ENCODE data around the gene HAPLN2.
"Not testable (repeated sequence)": the region's sequence is repeated elsewhere in the genome, so short reads cannot be mapped to it uniquely, and the experiment has no call there.

HAPLN2 gene

DNA sequence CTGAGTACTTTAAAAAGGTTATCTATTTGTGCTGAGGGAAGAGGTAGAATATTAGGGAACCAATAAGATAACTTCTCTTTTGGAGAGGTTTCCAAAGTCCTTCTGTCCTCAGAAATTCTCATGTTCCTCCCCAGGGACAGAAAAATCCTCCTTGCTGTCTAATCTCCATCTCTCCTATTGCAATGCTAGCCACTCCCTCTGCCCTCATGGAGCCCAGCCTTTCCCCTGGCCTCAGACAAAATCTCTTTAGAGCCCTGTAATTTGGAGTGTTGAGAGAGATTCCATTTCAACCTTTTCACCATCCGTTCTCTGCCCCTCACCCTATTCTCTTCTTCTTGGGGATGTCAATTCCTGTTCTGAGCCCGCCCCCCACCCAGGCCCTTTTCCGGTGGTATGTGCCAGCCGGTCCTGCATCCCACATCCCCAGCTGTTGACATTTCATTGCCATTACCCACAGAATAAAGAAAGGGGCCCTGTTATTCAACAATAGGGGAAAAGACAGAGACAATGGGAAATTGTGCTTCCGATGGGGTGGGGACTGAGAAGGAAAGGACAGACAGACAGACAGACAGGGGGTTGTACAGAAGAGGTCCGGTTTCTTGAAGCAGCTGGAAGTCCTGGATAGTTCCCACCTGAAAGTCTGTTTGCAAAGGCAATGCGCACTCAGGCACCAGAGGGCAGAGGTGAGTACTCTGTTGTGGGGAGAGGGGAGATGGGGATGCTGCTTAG, at the start of gene HAPLN2:
Gene HAPLN2, plus strand, starts transcription at position 563 of the 729 bp plus-strand sequence. CDS start 4,076 bp downstream, outside the sequence.
- DNase-seq: no peak

DNA sequence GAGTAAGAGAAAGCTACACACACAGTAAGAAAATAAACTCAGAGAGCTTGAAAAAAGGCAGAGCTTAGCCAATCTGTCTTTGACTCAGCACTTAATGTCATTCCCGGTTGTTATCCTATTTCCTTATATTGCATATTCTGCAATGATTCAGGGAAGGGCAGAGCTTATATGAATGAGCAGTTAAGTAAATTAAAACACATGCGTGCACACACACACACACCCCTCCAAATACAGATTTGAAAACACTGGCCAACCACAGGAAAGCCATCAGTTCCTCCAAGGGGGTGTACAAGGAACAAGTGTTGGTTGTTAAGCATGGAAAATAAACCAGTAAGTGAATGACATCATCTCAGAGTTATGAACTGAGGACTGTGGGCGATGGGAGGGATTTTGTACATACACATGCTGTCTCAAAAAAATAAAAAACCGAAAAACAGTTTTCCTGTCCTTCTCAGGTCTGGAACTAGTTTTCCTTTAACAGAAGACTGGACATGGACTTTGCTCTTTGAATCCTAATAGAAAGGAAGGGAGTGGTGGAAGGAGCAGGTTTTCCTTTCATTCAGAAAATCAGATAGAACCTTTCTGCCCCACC, 47.9 kb upstream of the HAPLN2 start:
- no peak for DNase-seq

DNA sequence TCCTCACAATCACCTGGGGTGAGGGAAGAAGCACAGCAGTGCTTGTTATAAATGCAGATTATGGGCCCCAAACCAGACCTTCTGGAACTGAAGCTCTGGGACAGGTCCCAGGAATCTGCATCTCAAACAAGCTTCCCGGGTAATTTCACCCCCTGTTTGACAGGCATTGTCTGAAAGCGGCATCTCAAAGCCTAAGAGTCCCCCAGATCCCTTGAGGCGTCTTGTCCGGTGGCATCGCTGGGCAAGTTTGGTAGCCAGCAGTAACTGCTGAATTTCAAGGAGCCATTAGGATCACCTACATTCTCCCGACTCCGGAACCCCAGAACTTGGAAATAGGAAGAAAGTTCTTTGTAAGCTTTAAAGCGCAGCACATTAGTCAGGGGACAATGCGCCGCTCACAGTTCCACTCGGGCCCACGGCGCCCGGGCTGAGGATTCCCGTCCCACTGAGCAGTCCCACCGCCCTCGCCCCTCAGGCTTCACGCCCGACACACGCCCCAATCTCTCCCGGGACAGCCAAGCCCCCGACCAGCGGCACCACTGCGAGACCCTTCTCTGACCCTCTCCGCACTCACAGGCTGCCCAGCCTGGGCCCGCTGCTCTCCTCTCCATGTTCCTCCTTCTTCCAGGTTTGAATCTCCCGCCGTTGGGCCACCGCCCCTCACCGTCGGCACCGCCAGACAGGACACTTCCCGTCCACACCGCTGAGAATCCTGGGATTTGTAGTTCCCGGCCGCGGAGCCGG, 47.1 kb upstream of the HAPLN2 start, which contains the start of gene IQGAP3:
Gene IQGAP3, minus strand, starts transcription at position 647 of the 744 bp plus-strand sequence. Its CDS starts 36 bp downstream, at position 611.
- DNase-seq: peak; percentile 71 to 86

DNA sequence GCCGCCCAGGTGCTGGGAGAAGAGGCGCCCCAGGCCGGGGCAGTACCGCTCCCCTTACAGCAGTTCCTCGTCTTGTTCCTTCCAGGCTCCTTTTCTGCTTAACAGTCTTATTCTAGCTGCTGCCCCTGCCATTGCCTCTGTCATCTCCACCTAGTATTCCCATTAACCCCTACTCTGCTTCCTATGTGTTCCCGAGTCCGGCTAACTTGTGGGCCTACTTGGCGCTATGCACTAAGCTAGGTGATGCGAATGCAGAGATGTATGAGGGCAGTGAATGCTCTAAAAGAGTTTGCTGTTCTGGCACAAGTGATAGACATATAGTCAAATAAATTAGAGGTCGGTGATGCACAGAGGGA, 46.6 kb upstream of the HAPLN2 start:
- DNase-seq: no peak

- DNase-seq: no peak
These were observed 45.1 kb upstream of the HAPLN2 start for GRCh38 chr1:156574039-156574633.

DNA sequence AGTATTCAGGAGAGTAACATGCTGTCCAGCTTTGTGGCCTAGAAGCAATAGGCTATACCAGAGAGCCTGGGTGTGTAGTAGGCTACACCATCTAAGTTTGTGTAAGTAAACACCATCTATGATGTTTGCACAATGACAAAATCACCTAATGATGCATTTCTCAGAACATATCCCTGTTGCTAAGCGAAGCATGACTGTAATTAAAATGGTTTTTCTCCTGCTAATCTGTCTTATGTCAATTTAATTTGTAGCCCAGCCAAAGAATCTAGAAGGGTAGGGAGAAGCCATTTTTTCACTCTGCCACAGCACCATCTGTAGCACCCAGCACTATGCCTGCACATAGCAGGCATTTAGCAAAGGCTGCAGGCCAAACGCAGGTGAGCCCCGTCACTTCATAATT, 41.7 kb upstream of the HAPLN2 start:
- no peak for DNase-seq

GRCh38 chr1:156578055-156578454, 41.2 kb upstream of the HAPLN2 start:
- no peak for DNase-seq

- DNase-seq: no peak
These were observed 39.7 kb upstream of the HAPLN2 start, which contains the start of gene TTC24 for GRCh38 chr1:156579472-156579871. Gene TTC24, plus strand, starts transcription at chr1:156579723. Its CDS starts 1,642 bp downstream, at chr1:156581365.

- DNase-seq: no peak
These were observed 37.4 kb upstream of the HAPLN2 start for GRCh38 chr1:156581661-156582387.

- DNase-seq: no peak
These were observed 36.7 kb upstream of the HAPLN2 start for GRCh38 chr1:156582388-156583017.

GRCh38 chr1:156583821-156584622, 35.2 kb upstream of the HAPLN2 start:
- DNase-seq: peak; percentile 70 to 86

DNA sequence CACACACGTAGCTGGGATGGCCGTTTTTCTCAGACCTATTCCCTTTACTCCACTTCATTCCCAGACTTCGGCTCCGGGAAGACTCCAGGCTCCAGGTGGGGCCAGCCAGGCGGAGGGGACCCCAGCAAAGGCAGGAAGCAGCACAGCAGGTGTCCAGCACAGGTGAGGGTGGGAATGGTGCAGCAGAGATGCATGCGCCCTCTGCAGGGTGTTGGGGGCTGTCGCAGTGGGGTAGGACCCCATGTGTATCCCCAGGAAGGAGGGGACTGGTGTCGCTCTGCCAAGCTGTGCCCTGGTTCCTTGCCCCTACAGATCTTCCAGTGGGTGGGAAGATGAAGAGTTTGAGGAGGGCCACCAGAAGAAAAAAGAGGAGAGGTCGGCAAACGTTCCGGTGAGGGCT, 34.4 kb upstream of the HAPLN2 start:
- no peak for DNase-seq

DNA sequence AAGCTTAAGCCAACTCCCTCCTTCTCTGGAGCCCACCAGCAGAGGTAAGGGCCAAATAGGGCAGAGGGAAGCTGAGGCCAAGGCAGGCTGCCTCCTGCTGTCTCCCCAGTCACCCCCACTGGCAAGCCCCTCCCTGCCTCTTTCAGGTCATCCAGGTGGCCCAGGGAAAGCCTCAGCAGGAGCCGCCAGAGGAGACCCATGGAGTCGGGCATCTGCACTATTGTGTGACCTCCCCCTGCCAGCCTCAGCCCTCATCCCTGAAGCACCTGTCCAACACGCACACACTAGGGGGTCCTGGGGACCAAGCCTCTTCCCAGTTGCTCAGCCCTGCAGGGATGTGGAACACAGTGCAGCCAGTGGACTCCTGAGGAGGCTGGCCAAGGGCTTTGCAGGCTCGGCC, 32.9 kb upstream of the HAPLN2 start:
- no peak for DNase-seq

DNA sequence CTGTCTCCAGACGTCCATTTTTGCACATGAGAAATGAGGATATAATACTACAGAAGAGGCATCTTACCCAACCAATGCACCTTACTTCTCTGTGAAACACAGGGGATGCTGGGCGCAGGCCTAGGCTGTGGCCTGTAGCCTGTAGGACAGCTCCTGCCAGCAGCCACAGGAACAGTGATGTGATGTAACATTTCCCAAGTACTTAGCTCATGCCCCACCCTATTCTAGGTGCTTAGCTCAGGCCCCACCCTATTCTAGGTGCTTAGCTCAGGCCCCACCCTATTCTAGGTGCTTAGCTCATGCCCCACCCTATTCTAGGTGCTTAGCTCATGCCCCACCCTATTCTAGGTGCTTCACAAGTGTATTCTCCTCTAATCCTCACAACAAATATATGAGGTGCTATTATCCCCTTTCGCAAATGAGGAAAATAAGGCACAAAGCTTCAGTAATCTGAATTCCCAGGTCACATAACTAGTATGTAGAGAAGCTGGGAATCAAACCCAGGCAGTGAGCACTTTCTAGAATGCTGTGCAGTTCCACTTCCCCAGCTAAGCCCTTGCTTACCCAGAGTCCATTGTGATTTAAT, 32.2 kb upstream of the HAPLN2 start:
- no peak for DNase-seq

GRCh38 chr1:156587927-156588326, 31.3 kb upstream of the HAPLN2 start:
- DNase-seq: not testable (repeated sequence)

GRCh38 chr1:156589546-156589945, 29.7 kb upstream of the HAPLN2 start:
- no peak for DNase-seq

GRCh38 chr1:156590326-156591180, 28.7 kb upstream of the HAPLN2 start:
- DNase-seq: no peak

DNA sequence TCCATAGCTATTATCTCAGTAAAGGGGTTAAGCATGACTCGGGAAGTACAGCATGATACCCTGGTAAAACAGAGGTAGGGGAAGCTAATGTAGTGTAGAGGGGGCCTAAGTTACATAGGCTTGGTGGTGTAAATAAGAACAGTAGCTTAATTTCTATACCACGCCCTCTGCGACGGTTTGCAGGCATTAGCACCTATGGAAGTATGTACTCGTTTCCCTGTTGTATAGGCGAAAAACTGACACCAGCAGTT, 28.1 kb upstream of the HAPLN2 start:
- no peak for DNase-seq

GRCh38 chr1:156591432-156592157, 27.6 kb upstream of the HAPLN2 start, which contains the start of gene NAXE:
Gene NAXE, plus strand, starts transcription at chr1:156591776. Its CDS starts 29 bp downstream, at chr1:156591805.
- DNase-seq: peak; percentile 76 to 88
